PC-3 (cell line): Measurements from ENCODE around the gene CD79A.

Source experiments
- EZH2 ChIP-seq: fragments of 300-600 bp; sonication (generic); IDR thresholded peaks from one replicate; pipeline ENCODE4 v1.6.1; 2017; ENCODE audit warnings: antibody characterized with exemption, mild to moderate bottlenecking, low read length; ENCODE audit not compliant: unreplicated experiment
- EZH2phosphoT487 ChIP-seq: fragments of 300-600 bp; sonication (generic); IDR thresholded peaks from 2 replicates; pipeline ENCODE4 v1.6.1; 2018; ENCODE audit warnings: mild to moderate bottlenecking, antibody characterized with exemption, low read length, borderline replicate concordance
- TF ChIP-seq, protein P1 (sequence below): fragments of 300-600 bp; sonication (generic); conservative IDR thresholded peaks from 2 replicates; pipeline ENCODE4 v1.5.1; 2017; ENCODE audit warnings: antibody characterized with exemption, low read depth, mild to moderate bottlenecking, low read length

DNA sequence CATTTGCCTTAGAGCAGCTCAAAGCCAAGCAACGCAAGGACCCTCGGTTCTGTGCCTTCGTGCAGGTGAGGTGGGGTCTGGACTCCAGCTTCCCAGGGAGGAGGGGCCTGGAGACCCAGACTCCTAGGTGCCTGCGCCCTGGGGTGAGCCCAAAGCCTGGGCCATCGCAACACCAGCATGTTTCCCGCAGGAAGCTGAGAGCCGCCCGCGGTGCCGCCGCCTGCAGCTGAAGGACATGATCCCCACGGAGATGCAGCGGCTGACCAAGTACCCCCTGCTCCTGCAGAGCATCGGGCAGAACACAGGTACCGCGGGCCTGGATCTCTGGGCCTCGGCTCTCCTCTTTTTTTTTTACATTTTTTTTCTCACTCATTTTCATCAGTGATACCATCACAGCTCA is 25.5 kb downstream of the CD79A start:
- TF ChIP-seq, protein P1, sequence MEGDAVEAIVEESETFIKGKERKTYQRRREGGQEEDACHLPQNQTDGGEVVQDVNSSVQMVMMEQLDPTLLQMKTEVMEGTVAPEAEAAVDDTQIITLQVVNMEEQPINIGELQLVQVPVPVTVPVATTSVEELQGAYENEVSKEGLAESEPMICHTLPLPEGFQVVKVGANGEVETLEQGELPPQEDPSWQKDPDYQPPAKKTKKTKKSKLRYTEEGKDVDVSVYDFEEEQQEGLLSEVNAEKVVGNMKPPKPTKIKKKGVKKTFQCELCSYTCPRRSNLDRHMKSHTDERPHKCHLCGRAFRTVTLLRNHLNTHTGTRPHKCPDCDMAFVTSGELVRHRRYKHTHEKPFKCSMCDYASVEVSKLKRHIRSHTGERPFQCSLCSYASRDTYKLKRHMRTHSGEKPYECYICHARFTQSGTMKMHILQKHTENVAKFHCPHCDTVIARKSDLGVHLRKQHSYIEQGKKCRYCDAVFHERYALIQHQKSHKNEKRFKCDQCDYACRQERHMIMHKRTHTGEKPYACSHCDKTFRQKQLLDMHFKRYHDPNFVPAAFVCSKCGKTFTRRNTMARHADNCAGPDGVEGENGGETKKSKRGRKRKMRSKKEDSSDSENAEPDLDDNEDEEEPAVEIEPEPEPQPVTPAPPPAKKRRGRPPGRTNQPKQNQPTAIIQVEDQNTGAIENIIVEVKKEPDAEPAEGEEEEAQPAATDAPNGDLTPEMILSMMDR = no peak
- TF ChIP-seq EZH2 (no peak), EZH2phosphoT487 (no peak)
